NCI-H2196 treated with DMSO at 0.1 percent for 48 hours (cell line): Measurements from ENCODE around the gene ITGB5.
A peak's percentile ranks its signal among the peaks of the same experiment; 100 is the strongest.

Experiments
- DNase-seq: peaks from one replicate; lab custom pipeline; 2025; ENCODE audit not compliant: unreplicated experiment; lab: John Stamatoyannopoulos, UW

ITGB5 gene

GRCh38 chr3:124895756-124896155, 8.6 kb upstream of the ITGB5 start:
- DNase-seq, result no peak

DNA sequence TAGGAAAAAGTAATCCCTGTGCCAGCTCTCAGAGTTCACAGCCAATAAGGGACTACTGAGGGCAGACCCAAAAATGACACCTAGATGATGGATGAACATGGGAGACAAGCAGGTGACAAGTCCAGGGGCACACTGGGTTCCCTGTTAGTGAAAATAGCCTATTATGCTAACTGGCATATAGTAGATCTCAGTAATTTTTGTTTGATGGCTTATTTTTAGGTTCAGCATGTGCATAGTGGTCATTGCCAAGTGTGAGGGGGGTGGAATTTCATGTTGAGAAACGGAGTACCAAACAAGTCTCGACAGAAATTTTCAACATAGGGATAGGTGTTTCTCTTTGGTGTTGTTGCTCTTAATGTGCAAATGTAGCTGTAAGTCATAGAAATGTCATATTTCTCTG, 6.4 kb upstream of the ITGB5 start:
- DNase-seq, result no peak

DNA sequence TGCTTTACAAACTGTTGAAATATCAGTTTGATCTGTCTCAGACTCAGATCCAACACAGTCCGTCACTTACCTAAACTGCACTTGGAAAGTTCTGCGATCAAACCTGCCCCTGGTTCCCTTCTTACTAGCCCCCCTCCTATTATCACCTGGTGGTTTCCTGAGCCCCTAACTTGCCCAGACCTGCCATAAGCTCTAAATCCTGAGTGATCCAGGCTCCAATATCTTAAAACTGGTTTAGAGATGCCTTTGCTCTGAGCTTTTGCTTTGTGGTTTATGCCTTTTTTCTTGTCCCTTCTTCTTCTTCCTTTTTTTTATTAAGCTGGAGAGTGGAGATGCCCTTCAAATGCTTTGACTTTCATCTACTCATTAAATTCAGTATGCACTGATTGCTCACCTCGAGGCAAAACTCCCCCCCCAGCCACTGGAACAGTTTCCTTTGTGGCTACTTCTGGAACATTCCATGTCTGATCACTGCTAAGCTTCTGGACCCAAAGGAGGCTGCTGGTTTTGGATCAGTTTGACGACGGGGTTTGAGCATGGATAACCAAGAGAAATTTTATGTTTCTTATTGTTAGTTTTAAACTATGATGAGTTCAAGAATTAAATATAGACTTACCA, 3.5 kb upstream of the ITGB5 start:
- DNase-seq, result no peak

GRCh38 chr3:124888482-124889441, 1.6 kb upstream of the ITGB5 start:
- no peak for DNase-seq

GRCh38 chr3:124887932-124888298, 750 bp upstream of the ITGB5 start:
- DNase-seq, result no peak

DNA sequence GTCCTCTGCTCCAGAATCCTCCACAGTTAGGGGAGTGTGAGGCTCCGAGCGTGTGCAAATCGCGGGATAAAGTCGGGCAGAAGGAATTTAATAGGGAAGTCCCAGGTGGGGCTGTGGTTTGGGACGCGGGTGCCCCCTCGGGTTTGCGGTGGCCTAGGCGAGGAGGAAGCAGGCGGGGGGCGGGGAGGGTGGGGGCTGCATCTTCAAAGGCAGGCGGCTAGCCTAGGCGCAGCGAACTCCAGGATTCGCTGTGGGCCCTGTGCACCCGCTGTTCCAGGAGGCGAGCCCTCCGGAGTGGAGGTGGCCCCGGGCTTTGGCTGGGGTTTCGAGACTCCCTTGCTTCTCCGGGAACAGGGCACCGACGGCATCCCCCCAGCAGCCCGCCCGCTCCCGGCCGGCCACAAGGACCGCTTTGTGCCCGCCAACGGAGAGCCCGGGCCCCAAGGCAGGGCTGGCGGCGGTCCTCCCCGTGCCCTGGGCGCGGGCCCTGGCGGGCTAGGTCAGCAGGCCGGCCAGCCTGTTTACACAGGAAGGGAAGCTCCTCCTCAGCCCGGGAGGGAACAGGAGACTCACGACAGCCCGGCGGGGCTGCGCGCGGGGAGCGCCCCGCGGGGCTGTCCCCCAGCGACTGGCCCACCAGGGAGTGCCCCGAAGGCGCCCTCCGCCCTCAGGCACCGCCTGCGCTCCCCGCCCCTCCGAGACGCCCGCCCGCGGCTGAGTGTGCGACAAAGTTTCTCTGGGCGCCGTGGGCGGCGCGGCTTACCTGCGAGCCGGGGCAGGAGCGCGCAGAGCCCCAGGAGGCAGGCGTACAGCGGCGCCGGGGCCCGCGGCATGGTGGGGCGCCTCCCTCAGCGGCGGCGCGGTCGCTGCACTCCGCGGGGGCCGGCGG, 753 bp downstream of the ITGB5 start:
- no peak for DNase-seq

GRCh38 chr3:124885466-124886167, 1.5 kb downstream of the ITGB5 start:
- DNase-seq, result no peak

DNA sequence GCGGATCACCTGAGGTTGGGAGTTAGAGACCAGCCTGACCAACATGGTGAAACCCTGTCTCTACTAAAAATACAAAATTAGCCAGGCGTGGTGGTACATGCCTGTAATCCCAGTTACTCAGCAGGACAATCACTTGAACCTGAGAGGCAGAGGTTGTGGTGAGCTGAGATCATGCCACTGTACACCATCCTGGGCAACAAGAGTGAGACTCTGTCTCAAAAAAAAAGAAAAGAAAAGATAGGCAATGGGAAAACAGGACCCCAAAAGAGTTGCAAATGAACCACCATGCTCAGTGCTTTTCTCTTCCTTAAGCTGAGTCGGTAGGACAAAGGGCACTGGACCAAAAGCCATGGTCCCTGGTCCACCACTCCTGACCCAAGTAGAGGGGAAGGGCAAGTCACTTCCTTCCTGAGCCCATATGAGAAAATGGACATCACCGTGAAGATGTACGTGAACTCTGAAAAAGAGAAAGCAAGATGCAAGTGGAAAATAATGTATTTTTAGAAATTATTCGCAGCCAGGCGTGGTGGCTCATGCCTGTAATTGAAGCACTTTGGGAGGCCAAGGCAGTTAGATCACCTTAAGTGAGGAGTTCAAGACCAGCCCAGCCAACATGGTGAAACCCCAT, 2.6 kb downstream of the ITGB5 start:
- DNase-seq, result no peak

DNA sequence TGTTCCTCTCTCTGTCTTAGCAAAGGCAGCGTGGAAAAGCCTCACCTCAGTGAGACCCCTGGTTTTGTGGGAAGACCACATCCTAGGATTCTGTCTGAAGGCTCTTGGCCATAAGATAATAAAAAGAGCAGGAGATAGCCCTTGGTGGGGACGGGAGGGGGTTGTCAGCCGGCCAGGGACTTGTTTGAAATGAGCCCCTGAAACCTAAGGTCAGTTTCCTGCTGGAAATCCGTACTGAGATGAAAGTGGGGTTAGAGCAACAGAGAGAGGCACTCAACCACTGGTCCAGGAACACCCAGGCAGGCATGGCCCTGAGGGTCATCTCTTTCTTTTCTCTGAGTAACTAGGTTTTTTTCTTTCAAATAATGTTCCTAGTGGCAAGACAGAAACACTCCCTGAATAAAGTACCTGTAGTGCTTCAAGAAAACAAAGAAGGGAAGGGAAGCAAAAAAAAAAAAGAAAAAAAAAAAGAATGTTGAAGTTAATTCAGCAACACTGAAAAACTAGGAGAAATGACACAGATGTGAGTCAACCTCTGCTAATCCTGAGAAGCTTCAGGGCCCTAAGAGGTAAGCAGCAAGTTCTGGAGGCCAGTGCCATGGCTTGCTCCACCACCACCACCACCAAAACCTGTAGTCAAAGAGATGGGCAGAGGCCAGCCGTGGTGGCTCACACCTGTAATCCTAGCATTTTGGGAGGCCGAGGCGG, 3.2 kb downstream of the ITGB5 start:
- no peak for DNase-seq

- DNase-seq, result no peak
Observed at GRCh38 chr3:124882816-124883747, 4.1 kb downstream of the ITGB5 start.

- DNase-seq, result no peak
Observed at GRCh38 chr3:124881976-124882697, 5.0 kb downstream of the ITGB5 start.

DNA sequence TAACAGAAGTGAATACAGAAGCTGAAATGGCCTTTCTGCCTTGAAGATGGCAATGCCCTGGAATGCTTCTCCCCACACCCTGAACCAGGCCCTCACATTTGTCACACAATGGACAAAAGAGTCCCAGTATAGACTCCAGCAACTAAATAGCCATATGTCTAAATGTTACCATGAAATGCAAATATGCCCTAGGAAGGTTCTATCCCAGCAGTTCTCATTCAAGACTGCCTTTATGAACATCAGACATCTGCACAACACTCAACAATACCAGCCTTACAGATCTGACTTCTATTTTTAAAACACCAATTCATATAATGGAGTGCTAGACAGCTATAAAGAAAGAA, 7.9 kb downstream of the ITGB5 start:
- no peak for DNase-seq

DNA sequence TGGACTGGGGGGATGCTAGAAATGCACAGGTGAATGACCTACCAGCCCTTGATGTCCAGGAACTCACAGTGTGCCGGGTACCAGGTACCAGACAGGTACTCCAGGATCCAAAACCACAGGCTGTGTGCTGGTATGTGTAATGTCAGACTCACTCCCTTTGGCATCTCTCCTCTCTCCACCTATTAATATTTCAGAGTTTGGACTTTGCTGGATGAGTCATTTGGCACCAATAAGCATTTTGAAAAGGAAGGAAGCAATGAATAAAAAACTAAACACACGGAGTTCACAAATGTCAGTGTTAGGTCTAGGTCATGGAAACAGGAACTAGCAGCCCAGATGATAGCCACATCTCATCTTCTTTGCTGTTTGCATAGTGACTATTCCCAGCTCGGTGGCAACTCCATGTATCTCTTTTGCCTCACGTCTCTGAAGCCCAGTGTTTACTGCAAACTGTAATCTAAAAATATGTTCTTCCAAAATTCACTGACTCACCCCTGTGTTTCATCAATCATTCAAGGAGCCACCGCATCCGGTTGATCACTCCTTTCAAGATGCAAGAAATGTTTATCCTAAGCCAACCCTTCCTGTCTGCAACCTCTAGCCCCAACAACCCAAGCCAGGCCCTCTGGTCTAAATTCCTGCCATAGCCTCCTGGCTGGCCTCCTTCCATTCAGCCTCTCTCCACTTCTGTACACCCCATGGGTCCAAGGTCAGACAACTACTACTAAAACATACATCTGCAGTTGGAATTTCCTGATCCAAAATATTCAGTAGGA, 8.4 kb downstream of the ITGB5 start:
- DNase-seq, result peak; percentile 17

DNA sequence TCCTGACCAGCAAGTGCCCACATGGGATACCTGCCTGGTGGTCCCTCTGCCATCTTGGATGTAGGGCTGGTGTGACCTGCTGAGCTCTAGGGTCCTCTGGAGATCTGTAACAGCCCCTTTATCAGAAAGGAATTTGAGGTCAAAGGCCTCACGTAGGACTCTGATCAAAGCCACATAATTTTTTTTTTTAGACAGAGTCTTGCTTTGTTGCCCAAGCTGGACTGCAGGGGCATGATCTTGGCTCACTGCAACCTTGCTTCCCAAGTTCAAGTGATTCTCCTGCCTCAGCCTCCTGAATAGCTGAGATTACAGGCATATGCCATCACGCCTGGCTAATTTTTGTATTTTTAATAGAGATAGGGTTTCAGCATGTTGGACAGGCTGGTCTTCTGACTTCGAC, 9.5 kb downstream of the ITGB5 start:
- no peak for DNase-seq

GRCh38 chr3:124876401-124876878, 10.7 kb downstream of the ITGB5 start:
- no peak for DNase-seq

DNA sequence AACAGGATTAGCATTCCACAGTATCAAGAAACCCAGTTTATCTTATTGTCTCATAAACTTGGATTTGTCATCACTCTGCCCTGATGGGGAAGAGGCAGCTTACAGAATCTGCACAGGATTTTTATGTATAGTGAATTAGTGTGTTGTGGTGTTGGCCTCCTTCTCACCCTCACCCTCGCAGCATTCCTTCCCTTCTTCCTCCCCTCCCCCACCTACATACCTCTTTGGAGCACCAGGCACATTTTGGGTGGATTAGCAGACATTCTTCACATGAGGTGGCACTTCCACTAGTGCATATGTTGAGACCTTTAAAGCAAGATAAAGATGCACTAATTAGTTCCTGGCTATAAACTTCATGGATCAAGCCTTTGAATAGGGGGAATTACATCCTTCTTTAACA, 13.9 kb downstream of the ITGB5 start:
- DNase-seq, result no peak

DNA sequence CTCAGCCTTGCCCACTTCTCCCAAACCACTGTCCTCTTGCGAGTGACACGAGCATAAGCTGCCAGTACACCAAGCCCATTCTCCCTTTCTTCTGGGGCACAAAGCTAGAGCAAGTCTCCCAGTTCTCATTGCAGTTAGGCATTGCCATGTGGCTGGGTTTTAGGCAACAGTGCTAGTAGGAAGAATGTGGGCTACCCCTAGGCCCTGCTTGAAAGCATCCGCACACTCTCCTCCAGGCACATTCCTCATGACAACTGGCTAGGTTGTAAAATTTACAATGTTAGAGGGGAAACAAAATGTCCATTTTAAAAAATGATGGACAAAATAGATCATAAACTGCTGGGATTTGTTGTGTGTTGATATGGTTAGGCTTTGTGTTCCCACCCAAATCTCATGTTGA, 19.7 kb downstream of the ITGB5 start:
- DNase-seq, result no peak
